GM12874 (cell line): ENCODE results near the gene COASY.

Experiments used
- TF ChIP-seq, protein P1 (sequence below): IDR thresholded peaks from 2 replicates; pipeline ENCODE4 v1.5.1; 2011; ENCODE audit warnings: low read depth, mild to moderate bottlenecking, control low read depth, low read length, moderate library complexity; ENCODE audit not compliant: insufficient read depth

COASY gene

DNA sequence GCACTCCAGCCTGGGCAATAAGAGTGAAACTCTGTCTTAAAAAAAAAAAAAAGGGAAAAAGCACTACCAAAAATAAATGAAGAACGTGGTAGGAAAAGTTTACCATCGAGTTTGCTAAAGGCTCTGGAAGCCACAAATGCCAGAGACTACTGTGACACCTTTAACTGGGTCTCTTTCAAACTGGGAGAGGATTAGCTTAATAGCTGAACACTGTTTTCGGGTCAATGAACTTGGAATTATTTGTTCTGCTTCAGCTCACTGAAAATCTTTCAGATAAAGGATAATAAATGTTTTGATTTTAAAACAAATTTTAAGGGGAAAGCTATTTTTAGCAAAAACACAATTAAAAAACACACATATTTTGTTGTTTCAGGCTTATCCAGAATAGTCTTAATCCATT is 45.8 kb downstream of the COASY start:
- TF ChIP-seq, protein P1, sequence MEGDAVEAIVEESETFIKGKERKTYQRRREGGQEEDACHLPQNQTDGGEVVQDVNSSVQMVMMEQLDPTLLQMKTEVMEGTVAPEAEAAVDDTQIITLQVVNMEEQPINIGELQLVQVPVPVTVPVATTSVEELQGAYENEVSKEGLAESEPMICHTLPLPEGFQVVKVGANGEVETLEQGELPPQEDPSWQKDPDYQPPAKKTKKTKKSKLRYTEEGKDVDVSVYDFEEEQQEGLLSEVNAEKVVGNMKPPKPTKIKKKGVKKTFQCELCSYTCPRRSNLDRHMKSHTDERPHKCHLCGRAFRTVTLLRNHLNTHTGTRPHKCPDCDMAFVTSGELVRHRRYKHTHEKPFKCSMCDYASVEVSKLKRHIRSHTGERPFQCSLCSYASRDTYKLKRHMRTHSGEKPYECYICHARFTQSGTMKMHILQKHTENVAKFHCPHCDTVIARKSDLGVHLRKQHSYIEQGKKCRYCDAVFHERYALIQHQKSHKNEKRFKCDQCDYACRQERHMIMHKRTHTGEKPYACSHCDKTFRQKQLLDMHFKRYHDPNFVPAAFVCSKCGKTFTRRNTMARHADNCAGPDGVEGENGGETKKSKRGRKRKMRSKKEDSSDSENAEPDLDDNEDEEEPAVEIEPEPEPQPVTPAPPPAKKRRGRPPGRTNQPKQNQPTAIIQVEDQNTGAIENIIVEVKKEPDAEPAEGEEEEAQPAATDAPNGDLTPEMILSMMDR: no peak

DNA sequence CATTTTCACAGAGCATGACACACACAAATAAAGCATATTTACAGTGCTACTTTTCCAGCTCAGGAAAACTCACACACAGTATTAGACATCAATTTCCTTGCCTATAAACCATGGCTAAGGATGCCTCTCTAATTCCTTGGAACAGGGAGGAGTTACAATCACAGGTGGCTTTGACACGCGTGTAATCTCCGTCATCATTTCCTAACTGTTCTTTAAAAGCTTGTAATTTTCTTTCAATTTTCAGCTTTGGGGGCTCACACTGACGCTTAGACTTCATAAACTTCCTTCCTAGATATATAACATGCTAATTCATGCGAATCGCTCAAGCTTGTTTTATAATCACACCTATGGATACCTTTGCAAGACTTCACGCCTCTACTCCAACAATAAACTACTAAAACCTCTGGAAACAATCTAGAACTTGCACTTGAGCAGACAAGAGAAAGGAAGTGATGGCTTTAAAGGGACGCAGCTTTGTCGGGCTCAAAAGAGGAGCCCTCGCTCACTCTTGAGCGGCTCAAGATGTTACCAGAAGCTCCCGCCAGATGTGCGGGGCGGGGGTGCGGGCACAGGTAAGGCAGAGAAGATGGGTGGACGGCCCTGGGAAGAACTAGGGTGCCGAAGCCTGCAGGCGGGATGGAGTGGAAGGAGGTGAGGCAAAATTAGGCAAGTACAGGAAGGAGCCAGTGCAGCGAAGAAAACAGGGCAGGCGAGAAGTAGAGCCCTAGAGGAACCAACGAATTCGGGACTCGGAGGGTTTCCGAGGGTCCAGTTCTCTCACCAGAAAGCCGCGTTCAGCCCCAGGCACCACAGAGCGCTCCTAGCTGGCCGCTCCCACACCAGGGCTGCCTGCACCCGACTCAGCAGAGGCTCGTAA is 46.6 kb downstream of the COASY start:
- TF ChIP-seq, protein P1: no peak

DNA sequence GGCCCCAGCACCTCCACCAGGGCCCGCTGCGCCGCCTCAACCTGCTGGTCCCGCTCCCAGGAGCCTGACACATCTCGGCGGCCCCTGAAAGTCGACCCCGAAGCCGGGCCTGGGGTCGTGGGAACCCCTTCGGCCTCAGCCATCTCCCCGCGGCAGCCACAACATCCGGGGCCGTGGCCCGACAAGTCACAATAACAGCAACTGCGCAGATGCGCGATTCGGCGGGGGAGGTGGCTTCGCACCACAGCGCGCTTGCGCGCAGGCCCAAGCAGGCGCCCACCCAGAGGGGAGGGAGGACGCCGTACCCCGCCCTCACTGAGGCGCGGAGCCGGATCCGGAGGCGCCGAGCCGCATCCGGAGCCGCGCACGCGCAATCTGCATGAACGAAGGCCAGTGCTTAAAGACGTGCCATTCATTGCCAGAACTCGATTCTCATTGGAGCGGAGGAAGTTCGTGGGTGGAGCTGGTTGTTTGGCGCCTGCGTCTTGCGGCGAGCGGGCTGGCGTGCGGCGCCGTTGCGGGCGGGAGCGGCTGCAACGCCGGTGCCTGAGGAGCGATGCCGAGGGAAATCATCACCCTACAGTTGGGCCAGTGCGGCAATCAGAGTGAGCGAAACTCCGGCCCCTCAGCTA is 47.4 kb downstream of the COASY start, which contains the start of the genes RETREG3 and TUBG1:
Gene RETREG3, minus strand, starts transcription at position 193 of the 632 bp plus-strand sequence. Its CDS starts 50 bp downstream, at position 143.
Gene TUBG1, plus strand, starts transcription at position 502 of the 632 bp plus-strand sequence. Its CDS starts 55 bp downstream, at position 557.
- TF ChIP-seq, protein P1: peak; percentile 43

DNA sequence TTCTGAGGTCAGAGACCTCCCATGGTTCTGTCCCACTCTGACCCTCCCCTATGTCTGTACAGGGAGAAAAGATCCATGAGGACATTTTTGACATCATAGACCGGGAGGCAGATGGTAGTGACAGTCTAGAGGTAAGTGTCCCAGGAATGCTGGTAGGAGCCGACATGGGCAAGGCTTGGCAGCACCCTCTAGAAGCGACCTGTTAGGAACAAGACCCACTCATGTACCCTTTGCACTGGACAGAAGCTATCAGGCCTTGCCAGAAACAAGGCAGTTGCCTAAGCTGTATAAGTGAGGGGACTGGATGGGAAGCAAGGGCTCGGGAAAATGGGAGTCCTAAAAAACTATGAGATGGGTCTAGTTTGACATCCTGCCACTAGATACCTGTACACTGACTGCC is 50.1 kb downstream of the COASY start:
- TF ChIP-seq, protein P1: no peak

DNA sequence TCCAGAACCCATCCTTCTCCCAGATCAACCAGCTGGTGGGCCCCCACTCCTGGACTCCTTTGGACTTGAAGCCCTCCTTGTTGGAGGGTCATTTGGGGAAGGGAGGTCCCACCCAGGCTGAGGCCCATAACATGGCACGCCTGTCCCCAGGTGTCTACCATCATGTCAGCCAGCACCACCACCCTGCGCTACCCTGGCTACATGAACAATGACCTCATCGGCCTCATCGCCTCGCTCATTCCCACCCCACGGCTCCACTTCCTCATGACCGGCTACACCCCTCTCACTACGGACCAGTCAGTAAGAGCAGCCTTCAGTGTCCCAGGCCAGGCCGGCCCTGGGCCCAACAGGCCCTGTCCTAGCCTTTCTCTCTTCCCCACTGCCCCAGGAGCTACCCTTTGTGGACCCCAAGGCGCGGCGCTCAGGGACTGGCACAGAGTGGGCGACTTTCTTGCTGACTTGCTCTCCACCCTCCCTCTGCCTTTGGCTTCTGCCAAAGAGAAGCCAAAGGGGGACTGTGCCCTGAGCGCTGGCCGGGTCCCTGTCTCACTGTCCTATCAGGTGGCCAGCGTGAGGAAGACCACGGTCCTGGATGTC is 51.8 kb downstream of the COASY start:
- TF ChIP-seq, protein P1: no peak
